H1 (cell line): ENCODE data around the gene AFF1. TPM values are rescaled to one million over a fixed set of nuclear protein-coding genes. Genes with fewer than 3 reads are reported as not detected.

Experiments
- ASH2L ChIP-seq: fragments of 200-600, 300-600 bp; sonication (generic); IDR thresholded peaks from one replicate; pipeline ENCODE4 v1.7.1; 2017; ENCODE audit warnings: low read length
- RAD21 ChIP-seq, 2 experiments: IDR thresholded peaks in 1 of 2; conservative IDR thresholded peaks in 1 of 2; 2 replicates each; pipeline ENCODE4 v1.6.1; 2011; ENCODE audit warnings: low read depth in 2 of 2, low read length in 2 of 2, improper control_type of control experiment in 1 of 2, inconsistent platforms in 1 of 2, mild to moderate bottlenecking in 1 of 2, moderate library complexity in 1 of 2
- TAF7 ChIP-seq: optimal IDR thresholded peaks from 2 replicates; pipeline ENCODE3; 2011; ENCODE audit warnings: low read depth, mild to moderate bottlenecking, inconsistent platforms, low read length, moderate library complexity, borderline replicate concordance
- polyA plus RNA-seq, 7 experiments: library from polyadenylated mRNA; depleted of rRNA in 3 of 7; stranded (reverse) in 5 of 7; unstranded in 2 of 7; fragments of >200 nt in 5 of 7; fragments of 200-250 nt in 2 of 7; gene quantifications; 1 replicate in 5 of 7; 2 replicates in 1 of 7; 4 replicates in 1 of 7; pipeline versions ENCODE4 v1.2.1 to v1.2.3, GENCODE V29; 2011 to 2013; ENCODE audit warnings: missing spikeins in 2 of 7, mixed read lengths in 2 of 7
- total RNA-seq: library from RNA; stranded (reverse); fragmentation: NEBNext Ultra II Directional; extraction: Animal tissue kit (Norgen Biotek cat#: 25700); gene quantifications from 2 replicates; pipeline ENCODE4 v1.2.1, GENCODE V29; 2021
- TF ChIP-seq, protein P1 (sequence below): IDR thresholded peaks from 2 replicates; pipeline ENCODE4 v1.6.1; 2012; ENCODE audit warnings: inconsistent platforms

The AFF1 gene
- total and polyA plus RNA-seq, 2 of the 8 experiments (the other 6 are each of a cell fraction or from before 2014, with no cell fraction given) = 14.8 to 85.5 TPM

DNA sequence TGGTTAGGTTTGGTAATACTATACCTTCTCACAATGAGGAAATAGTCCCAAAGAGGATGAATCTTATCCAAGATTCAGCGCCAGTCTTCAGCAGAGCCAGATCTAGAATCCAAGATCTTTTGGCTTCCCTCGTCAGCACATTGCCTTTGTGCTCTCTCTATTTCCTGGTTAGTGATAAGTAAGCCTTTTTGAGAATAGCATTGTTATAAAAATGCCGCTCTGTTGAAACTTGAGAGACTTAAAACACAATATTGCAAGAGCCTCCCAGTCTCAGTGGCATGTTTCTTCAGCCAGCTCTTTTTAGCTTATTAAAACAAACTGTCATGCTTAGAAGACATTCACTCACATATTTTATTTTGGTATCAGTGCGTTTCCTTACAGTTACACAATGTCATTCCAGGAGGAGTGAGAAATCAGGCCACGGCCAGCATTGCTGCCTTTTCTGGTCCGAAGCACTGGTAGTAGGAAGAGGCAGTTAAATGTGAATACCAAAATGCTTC, 144.2 kb downstream of the AFF1 start (continued):
- TF ChIP-seq, protein P1, sequence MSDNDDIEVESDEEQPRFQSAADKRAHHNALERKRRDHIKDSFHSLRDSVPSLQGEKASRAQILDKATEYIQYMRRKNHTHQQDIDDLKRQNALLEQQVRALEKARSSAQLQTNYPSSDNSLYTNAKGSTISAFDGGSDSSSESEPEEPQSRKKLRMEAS = no peak
- TF ChIP-seq ASH2L = no peak
- no peak for TF ChIP-seq RAD21 (IDR thresholded peaks at IDR 0.05 in 1 of 2, conservative IDR thresholded peaks at IDR 0.05 in 1 of 2; ENCODE audit: low read depth in 2 of 2, low read length in 2 of 2)
- TF ChIP-seq TAF7 = no peak
